Neuronal stem cell (in vitro differentiated cells): ENCODE measurements around the gene ENTPD3.

ENCODE experiments used
- DNase-seq: peaks from one replicate; pipeline ENCODE4 v3.0.0-alpha.2; 2013; ENCODE audit warnings: low spot score
- H2AFZ ChIP-seq: one replicate; pipeline ENCODE4 v1.6.1; 2013; ENCODE audit warnings: mild to moderate bottlenecking, low read length, inconsistent platforms
- H2AK5ac ChIP-seq: 2 replicates; pipeline ENCODE4 v1.6.1; 2013; ENCODE audit warnings: low read depth, mild to moderate bottlenecking, inconsistent platforms, low read length, moderate library complexity, mixed read lengths
- H2BK120ac ChIP-seq: 2 replicates; pipeline ENCODE4 v1.6.1; 2013; ENCODE audit warnings: low read depth, mild to moderate bottlenecking, inconsistent platforms, low read length, moderate library complexity, mixed read lengths
- H2BK12ac ChIP-seq: one replicate; pipeline ENCODE4 v1.6.1; 2013; ENCODE audit warnings: low read length, inconsistent platforms
- H2BK15ac ChIP-seq: 2 replicates; pipeline ENCODE4 v1.6.1; 2013; ENCODE audit warnings: mild to moderate bottlenecking, low read length, inconsistent platforms, mixed read lengths
- H2BK5ac ChIP-seq: one replicate; pipeline ENCODE4 v1.6.1; 2013; ENCODE audit warnings: inconsistent platforms, mild to moderate bottlenecking, low read length, moderate library complexity
- H3K14ac ChIP-seq: one replicate; pipeline ENCODE4 v1.6.1; 2013; ENCODE audit warnings: low read length, inconsistent platforms
- H3K18ac ChIP-seq: 2 replicates; pipeline ENCODE4 v1.6.1; 2013; ENCODE audit warnings: low read length, inconsistent platforms
- H3K23ac ChIP-seq: 2 replicates; pipeline ENCODE4 v1.6.1; 2013; ENCODE audit warnings: low read depth, mild to moderate bottlenecking, mixed read lengths, low read length, inconsistent platforms; ENCODE audit not compliant: poor library complexity
- H3K27ac ChIP-seq: replicated peaks from 3 replicates; pipeline ENCODE4 v1.5.1; 2013; ENCODE audit warnings: low read length, inconsistent platforms
- H3K27me3 ChIP-seq, 3 experiments: 2 replicates each; pipeline ENCODE4 v1.6.1; 2013; ENCODE audit warnings: low read length in 3 of 3, mild to moderate bottlenecking in 2 of 3, inconsistent platforms in 1 of 3, low read depth in 1 of 3, mixed read lengths in 1 of 3, moderate library complexity in 1 of 3; ENCODE audit not compliant: control insufficient read depth in 3 of 3, insufficient read depth in 3 of 3
- H3K36me3 ChIP-seq, 2 donors: replicated peaks in 1 of 2; 2 replicates each; pipeline ENCODE4 v1.6.1; 2013; ENCODE audit warnings: low read length in 2 of 2; ENCODE audit not compliant: control insufficient read depth in 2 of 2, insufficient read depth in 2 of 2
- H3K4ac ChIP-seq: 2 replicates; pipeline ENCODE4 v1.6.1; 2013; ENCODE audit warnings: inconsistent platforms, mild to moderate bottlenecking, low read length, moderate library complexity
- H3K4me1 ChIP-seq, 2 donors: 1 replicate in 1 of 2; 2 replicates in 1 of 2; pipeline ENCODE4 v1.6.1; 2013; ENCODE audit warnings: low read length in 2 of 2, low read depth in 1 of 2; ENCODE audit not compliant: control insufficient read depth in 2 of 2, insufficient read depth in 1 of 2
- H3K4me2 ChIP-seq: one replicate; pipeline ENCODE4 v1.6.1; 2013; ENCODE audit warnings: mild to moderate bottlenecking, low read length, inconsistent platforms; ENCODE audit not compliant: insufficient read depth, poor library complexity, severe bottlenecking
- H3K4me3 ChIP-seq, 2 donors: 2 replicates each; pipeline ENCODE4 v1.5.1; 2013; ENCODE audit warnings: low read length in 2 of 2, mild to moderate bottlenecking in 2 of 2, inconsistent platforms in 1 of 2, moderate library complexity in 1 of 2
- H3K79me1 ChIP-seq: one replicate; pipeline ENCODE4 v1.6.1; 2013; ENCODE audit warnings: low read depth, mild to moderate bottlenecking, inconsistent platforms, low read length, moderate library complexity
- H3K9ac ChIP-seq: one replicate; pipeline ENCODE4 v1.6.1; 2013; ENCODE audit warnings: mild to moderate bottlenecking, low read depth, low read length, inconsistent platforms; ENCODE audit not compliant: poor library complexity
- H3K9me3 ChIP-seq, 2 donors: replicated peaks in 1 of 2; 2 replicates each; pipeline versions ENCODE3 to v1.6.1; 2013; ENCODE audit warnings: low read length in 2 of 2, mild to moderate bottlenecking in 2 of 2, inconsistent platforms in 1 of 2, low read depth in 1 of 2, mixed read lengths in 1 of 2, moderate library complexity in 1 of 2; ENCODE audit not compliant: control insufficient read depth in 2 of 2, insufficient read depth in 1 of 2
- H4K8ac ChIP-seq: one replicate; pipeline ENCODE4 v1.6.1; 2013; ENCODE audit warnings: low read depth, mild to moderate bottlenecking, inconsistent platforms, low read length, moderate library complexity
- H4K91ac ChIP-seq: one replicate; pipeline ENCODE4 v1.6.1; 2013; ENCODE audit warnings: low read length, low read depth, mild to moderate bottlenecking, inconsistent platforms; ENCODE audit not compliant: poor library complexity
- WGBS, 2 donors: extraction: QIAGEN DNeasy Blood & Tissue Kit; methylation state at CpG; one replicate each; pipeline ENCODE4 v1.1.7; 2013; ENCODE audit warnings: missing lambda C conversion rate in 2 of 2, mixed read lengths in 1 of 2; ENCODE audit not compliant: insufficient read length in 2 of 2, insufficient replicate concordance in 1 of 2; ENCODE audit errors: extremely low coverage in 2 of 2; 5-methylcytosine and 5-hydroxymethylcytosine counted together

Gene ENTPD3

GRCh38 chr3:40432793-40433192, 45.8 kb downstream of the ENTPD3 start:
- H2BK15ac ChIP-seq, result no peak overlapping the region
- no peak overlapping the region for H3K18ac ChIP-seq
- no peak overlapping the region for H3K4me3 ChIP-seq
- no peaks in the 10 kb centered on the region for H3K27me3 ChIP-seq
- H3K4me2 ChIP-seq, result no peak overlapping the region
- H3K9me3 ChIP-seq, result no peaks in the 10 kb centered on the region
- H2BK12ac ChIP-seq, result no peak overlapping the region
- no peak for DNase-seq
- H2AK5ac ChIP-seq, result no peak overlapping the region
- no CpG with 5 or more reads among the region's 2 CpGs for WGBS, 2 donors
- H4K91ac ChIP-seq, result no peak overlapping the region
- no peak overlapping the region for H2BK120ac ChIP-seq
- no peak overlapping the region for H2AFZ ChIP-seq
- H2BK5ac ChIP-seq, result no peak overlapping the region
- H3K14ac ChIP-seq, result no peak overlapping the region
- no peaks in the 10 kb centered on the region for H3K36me3 ChIP-seq
- no peak overlapping the region for H3K27ac ChIP-seq
- peaks cover 0 to 2% of the 10 kb centered on the region in 2 donors for H3K4me1 ChIP-seq
- no peak overlapping the region for H3K9ac ChIP-seq
- no peak overlapping the region for H4K8ac ChIP-seq
- H3K79me1 ChIP-seq, result no peaks in the 10 kb centered on the region
- no peak overlapping the region for H3K23ac ChIP-seq
- H3K4ac ChIP-seq, result no peak overlapping the region

GRCh38 chr3:40437889-40438288, 50.9 kb downstream of the ENTPD3 start:
- Histone ChIP-seq H3K4me1 (no peaks in the 10 kb centered on the region), H3K9me3 (no peaks in the 10 kb centered on the region), H3K79me1 (no peaks in the 10 kb centered on the region), H3K9ac (no peak overlapping the region), H3K4ac (no peak overlapping the region), H3K18ac (no peak overlapping the region), H3K4me2 (no peak overlapping the region), H2BK12ac (no peak overlapping the region), H2BK5ac (no peak overlapping the region), H3K23ac (no peak overlapping the region), H3K14ac (no peak overlapping the region), H2BK15ac (no peak overlapping the region), H4K91ac (no peak overlapping the region), H3K27me3 (no peaks in the 10 kb centered on the region), H3K27ac (no peak overlapping the region), H2AFZ (no peak overlapping the region), H3K4me3 (no peak overlapping the region), H4K8ac (no peak overlapping the region), H3K36me3 (no peaks in the 10 kb centered on the region), H2BK120ac (no peak overlapping the region), H2AK5ac (no peak overlapping the region)
- no peak for DNase-seq
- WGBS, 2 donors, result no CpG with 5 or more reads among the region's 5 CpGs

- Histone ChIP-seq H3K18ac (no peak overlapping the region), H4K8ac (no peak overlapping the region), H2AFZ (no peak overlapping the region), H3K4me1 (peaks cover 0 to 2% of the 10 kb centered on the region in 2 donors), H3K14ac (no peak overlapping the region), H3K27ac (no peak overlapping the region), H4K91ac (no peak overlapping the region), H2BK15ac (no peak overlapping the region), H3K9me3 (no peaks in the 10 kb centered on the region), H3K9ac (no peak overlapping the region), H2AK5ac (no peak overlapping the region), H2BK120ac (no peak overlapping the region), H2BK5ac (no peak overlapping the region), H3K4ac (no peak overlapping the region), H2BK12ac (no peak overlapping the region), H3K23ac (no peak overlapping the region), H3K4me3 (no peak overlapping the region), H3K36me3 (no peaks in the 10 kb centered on the region), H3K4me2 (no peak overlapping the region), H3K27me3 (no peaks in the 10 kb centered on the region), H3K79me1 (no peaks in the 10 kb centered on the region)
- DNase-seq, result no peak
- WGBS, 2 donors, result no CpG with 5 or more reads among the region's 9 CpGs
These were observed 58.1 kb downstream of the ENTPD3 start for GRCh38 chr3:40445062-40445461.

GRCh38 chr3:40445880-40446279, 58.9 kb downstream of the ENTPD3 start:
- H3K4me2 ChIP-seq, result no peak overlapping the region
- H3K14ac ChIP-seq, result no peak overlapping the region
- no peak overlapping the region for H2AFZ ChIP-seq
- H2BK12ac ChIP-seq, result no peak overlapping the region
- no peak overlapping the region for H2BK5ac ChIP-seq
- no peaks in the 10 kb centered on the region for H3K27me3 ChIP-seq
- H3K79me1 ChIP-seq, result no peaks in the 10 kb centered on the region
- H3K4ac ChIP-seq, result no peak overlapping the region
- no peak overlapping the region for H2BK120ac ChIP-seq
- H3K36me3 ChIP-seq, result no peaks in the 10 kb centered on the region
- WGBS, 2 donors, result no CpG with 5 or more reads among the region's 4 CpGs
- no peak overlapping the region for H3K23ac ChIP-seq
- H3K9me3 ChIP-seq, result no peaks in the 10 kb centered on the region
- H3K9ac ChIP-seq, result no peak overlapping the region
- H2BK15ac ChIP-seq, result no peak overlapping the region
- H3K4me1 ChIP-seq, result peaks cover 0 to 2% of the 10 kb centered on the region in 2 donors
- H4K91ac ChIP-seq, result no peak overlapping the region
- no peak overlapping the region for H2AK5ac ChIP-seq
- no peak overlapping the region for H3K27ac ChIP-seq
- H3K4me3 ChIP-seq, result no peak overlapping the region
- DNase-seq, result no peak
- H3K18ac ChIP-seq, result no peak overlapping the region
- no peak overlapping the region for H4K8ac ChIP-seq
